ENCODE results near the gene ARVCF. TPM values are rescaled to one million over a fixed set of nuclear protein-coding genes. Genes with fewer than 3 reads are reported as not detected.

Gene ARVCF
- total and polyA plus RNA-seq, 2 of the 8 experiments (the other 6 are each of a cell fraction or from before 2014, with no cell fraction given), result 31.0 to 43.2 TPM

DNA sequence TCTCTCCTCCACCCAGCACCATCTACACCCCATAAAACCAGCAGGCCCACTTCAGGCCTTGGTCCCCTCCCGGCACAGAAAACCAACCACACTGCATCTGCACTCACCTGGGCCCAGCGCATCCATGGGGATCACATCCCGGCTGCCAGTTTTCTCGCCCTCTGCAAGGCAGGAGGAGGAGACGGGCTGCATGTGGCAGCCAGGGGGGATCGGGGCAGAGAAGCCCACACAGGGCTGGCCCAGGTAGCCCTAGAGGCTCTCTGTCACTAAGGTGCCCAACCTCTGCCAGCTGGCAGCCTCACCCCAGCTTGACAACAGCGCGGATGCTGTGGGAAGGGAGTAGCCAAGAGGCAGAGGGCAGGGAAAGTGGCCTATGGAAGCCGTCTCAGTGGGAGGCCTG, 44.4 kb downstream of the ARVCF start (continued):
- TF ChIP-seq POLR2AphosphoS5 (IDR thresholded peaks at IDR 0.05; ENCODE audit: low read depth, low read length), result no peak
- TF ChIP-seq, protein P1, sequence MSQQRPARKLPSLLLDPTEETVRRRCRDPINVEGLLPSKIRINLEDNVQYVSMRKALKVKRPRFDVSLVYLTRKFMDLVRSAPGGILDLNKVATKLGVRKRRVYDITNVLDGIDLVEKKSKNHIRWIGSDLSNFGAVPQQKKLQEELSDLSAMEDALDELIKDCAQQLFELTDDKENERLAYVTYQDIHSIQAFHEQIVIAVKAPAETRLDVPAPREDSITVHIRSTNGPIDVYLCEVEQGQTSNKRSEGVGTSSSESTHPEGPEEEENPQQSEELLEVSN (IDR thresholded peaks at IDR 0.05), result no peak
- no peak for TF ChIP-seq KDM4A (IDR thresholded peaks at IDR 0.05; ENCODE audit: low read depth, low read length, severe bottlenecking)
- no peak for TF ChIP-seq EZH2 (IDR thresholded peaks at IDR 0.05; ENCODE audit: low read depth, low read length, severe bottlenecking)
- TF ChIP-seq SIRT6 (IDR thresholded peaks at IDR 0.05; ENCODE audit: low read length), result no peak
- no peak for TF ChIP-seq TBP (IDR thresholded peaks at IDR 0.05; ENCODE audit: low read depth, low read length)
